OCI-LY7 (cell line): ENCODE measurements around the gene SLC6A6.

ENCODE experiments used
- CTCF ChIP-seq: fragments of 200-600 bp; sonication (generic); conservative IDR thresholded peaks from 2 replicates; pipeline ENCODE4 v1.5.1; 2014; ENCODE audit warnings: mild to moderate bottlenecking, antibody characterized with exemption, low read length, moderate library complexity, mixed read lengths
- EZH2phosphoT487 ChIP-seq: fragments of 200-600 bp; sonication (generic); IDR thresholded peaks from 2 replicates; pipeline ENCODE4 v1.6.1; 2018; ENCODE audit warnings: low read depth, borderline replicate concordance, mild to moderate bottlenecking, mixed run types, antibody characterized with exemption, low read length, moderate library complexity, mixed read lengths

- TF ChIP-seq CTCF: no peak
- no peak for TF ChIP-seq EZH2phosphoT487
Measured at GRCh38 chr3:14532691-14533456, 130.5 kb downstream of the SLC6A6 start.
